HepG2 (cell line): Measurements from ENCODE around the gene SOX9. TPM values are rescaled to one million over a fixed set of nuclear protein-coding genes. Genes with fewer than 3 reads are reported as not detected.
A peak's percentile ranks its signal among the peaks of the same experiment; 100 is the strongest.

Source experiments
- ATAC-seq: fragments of 200-7000 bp; cut with Tn5 transposase; 3 replicates; pipeline ENCODE4 v1.9.1; 2020; ENCODE audit warnings: mild to moderate bottlenecking, moderate library complexity
- BruUV-seq: library from RNA; stranded (reverse); fragments of 400-500 nt; replicated peaks from 2 replicates; lab custom pipeline; 2021; lab: Mats Ljungman, UMichigan
- CTCF ChIA-PET: fragments of 300-600 bp; formaldehyde crosslinking; extraction: SDS; loops from one replicate; lab custom pipeline; 2021; ENCODE audit warnings: low total read pairs, inconsistent platforms, low intra/inter-chr PET ratio; lab: Yijun Ruan, JAX
- POLR2A ChIA-PET: fragments of 350-600 bp; sonication (Branson Sonifier 250); formaldehyde crosslinking; loops from one replicate; lab custom pipeline; 2020; ENCODE audit warnings: antibody characterized with exemption, inconsistent platforms; lab: Yijun Ruan, JAX
- DNase-seq: peaks from one replicate; pipeline ENCODE4 v3.0.0-alpha.2; 2015; ENCODE audit warnings: low spot score
- FAIRE-seq: peaks from 3 replicates; lab custom pipeline; 2011; peaks lifted over from hg19 to GRCh38; lab: Jason Lieb, UNC
- H2AFZ ChIP-seq: one replicate; pipeline ENCODE4 v1.6.1; 2011; ENCODE audit warnings: low read length, inconsistent platforms
- H3K27ac ChIP-seq: fragments of 300-600 bp; 3 replicates; pipeline ENCODE4 v1.8.0; 2011; ENCODE audit warnings: mixed run types, mild to moderate bottlenecking, mixed read lengths, low read length, inconsistent platforms; ENCODE audit not compliant: insufficient read depth; ENCODE audit errors: extremely low read length
- H3K27me3 ChIP-seq, 2 experiments: fragments of 200-600 bp in 1 of 2; 2 replicates in 1 of 2; 3 replicates in 1 of 2; pipeline versions ENCODE4 v1.6.0 to v1.8.0; 2011; ENCODE audit warnings: low read length in 2 of 2, mild to moderate bottlenecking in 2 of 2, moderate library complexity in 2 of 2, inconsistent platforms in 1 of 2; ENCODE audit not compliant: insufficient read depth in 2 of 2, control insufficient read depth in 1 of 2
- H3K36me3 ChIP-seq, 2 experiments: fragments of 200-600 bp in 1 of 2; replicated peaks in 1 of 2; 2 replicates in 1 of 2; 3 replicates in 1 of 2; pipeline versions ENCODE4 v1.5.1 to v1.8.0; 2011; ENCODE audit warnings: low read length in 2 of 2, inconsistent platforms in 1 of 2; ENCODE audit not compliant: insufficient read depth in 2 of 2, control insufficient read depth in 1 of 2
- H3K4me1 ChIP-seq: 2 replicates; pipeline ENCODE4 v1.5.1; 2012; ENCODE audit warnings: low read length, inconsistent platforms; ENCODE audit not compliant: insufficient read depth
- H3K4me2 ChIP-seq: 2 replicates; pipeline ENCODE4 v1.6.0; 2011; ENCODE audit warnings: low read depth, low read length, inconsistent platforms
- H3K4me3 ChIP-seq, 3 experiments: fragments of 200-600 bp in 1 of 3; sonication (generic), shearing (Covaris generic) in 1 of 3; replicated peaks in 1 of 3; 2 replicates each; pipeline ENCODE4 v1.5.1; 2011 to 2016; ENCODE audit warnings: low read length in 3 of 3, inconsistent platforms in 2 of 3, low read depth in 2 of 3, mild to moderate bottlenecking in 2 of 3, control low read depth in 1 of 3, mixed read lengths in 1 of 3; ENCODE audit not compliant: insufficient read depth in 1 of 3
- H3K79me2 ChIP-seq: one replicate; pipeline ENCODE4 v1.6.1; 2011; ENCODE audit warnings: low read length, inconsistent platforms; ENCODE audit not compliant: insufficient read depth
- H3K9ac ChIP-seq: 2 replicates; pipeline ENCODE4 v1.6.0; 2011; ENCODE audit warnings: mild to moderate bottlenecking, low read depth, low read length, inconsistent platforms; ENCODE audit not compliant: insufficient read depth
- H3K9me3 ChIP-seq: 2 replicates; pipeline ENCODE4 v1.5.1; 2012; ENCODE audit warnings: mild to moderate bottlenecking, low read length
- H4K20me1 ChIP-seq: 2 replicates; pipeline ENCODE4 v1.6.0; 2011; ENCODE audit warnings: inconsistent platforms, mild to moderate bottlenecking, low read length, moderate library complexity; ENCODE audit not compliant: insufficient read depth
- AGO1 ChIP-seq: fragments of 200-400 bp; formaldehyde crosslinking; IDR thresholded peaks from 2 replicates; pipeline ENCODE4 v1.6.1; 2017; ENCODE audit warnings: mild to moderate bottlenecking, low read depth, low read length, moderate library complexity; ENCODE audit not compliant: poor library complexity, severe bottlenecking
- CREB1 ChIP-seq, 2 experiments: fragments of 450-650 bp in 1 of 2; IDR thresholded peaks; 2 replicates each; pipeline ENCODE4 v1.6.1; 2016 to 2017; ENCODE audit warnings: control low read depth in 1 of 2, mild to moderate bottlenecking in 1 of 2, missing compliant biosample characterization in 1 of 2, missing genetic modification characterization in 1 of 2
- FOXK1 ChIP-seq: sonication (generic); formaldehyde crosslinking; IDR thresholded peaks from 2 replicates; pipeline ENCODE4 v1.4.0; 2020; ENCODE audit warnings: low read depth, missing genetic modification reagents, borderline replicate concordance
- HNRNPL ChIP-seq: fragments of 200-400 bp; formaldehyde crosslinking; IDR thresholded peaks from 2 replicates; pipeline ENCODE4 v1.6.1; 2017; ENCODE audit warnings: mild to moderate bottlenecking, low read depth, low read length
- WGBS: methylation state at CpG from one replicate; pipeline ENCODE4 v1.1.6; 2017; ENCODE audit warnings: low lambda C conversion rate; 5-methylcytosine and 5-hydroxymethylcytosine counted together
- in situ Hi-C: cut with HindIII; loops from 2 replicates; pipeline ENCODE4 v1.10.0; 2017; ENCODE audit warnings: low pct_unique_long_range_greater_than_20kb; ENCODE audit not compliant: extremely low pct_ligation_motif_present
- intact Hi-C: fragments of 100-400 bp; cut with micrococcal nuclease; formaldehyde crosslinking; loops from one replicate; pipeline ENCODE4 v1.10.0; 2022; ENCODE audit not compliant: unreplicated experiment
- polyA plus RNA-seq, 8 experiments: library from polyadenylated mRNA; depleted of rRNA in 3 of 8; stranded (reverse) in 7 of 8; unstranded in 1 of 8; fragments of >200 nt; fragmentation: Illumina TruSeq in 4 of 8; extraction: Trizol in 4 of 8; gene quantifications; 2 replicates each; pipeline versions ENCODE4 v1.2.1 to v1.2.3, GENCODE V29; 2011 to 2016; ENCODE audit warnings: low read depth in 4 of 8, missing spikeins in 1 of 8, mixed read lengths in 1 of 8; ENCODE audit not compliant: insufficient read depth in 1 of 8
- total RNA-seq, 5 experiments: library from RNA; depleted of rRNA; stranded (reverse); fragments of >200 nt; fragmentation: Illumina TruSeq; extraction: Trizol; gene quantifications; 2 replicates each; pipeline ENCODE4 v1.2.3, GENCODE V29; 2016; ENCODE audit warnings: low read depth in 1 of 5
- TF ChIP-seq, protein P1 (sequence below): sonication (generic); formaldehyde crosslinking; IDR thresholded peaks from 2 replicates; pipeline ENCODE4 v1.8.1; 2023; ENCODE audit warnings: mild to moderate bottlenecking, moderate library complexity, missing genetic modification reagents
- TF ChIP-seq, protein P2 (sequence below), 2 experiments: sonication (generic) in 1 of 2; formaldehyde crosslinking in 1 of 2; IDR thresholded peaks; 2 replicates each; pipeline versions ENCODE4 v1.6.1 to v1.9.0; 2014 to 2022; ENCODE audit warnings: antibody characterized with exemption in 1 of 2, borderline replicate concordance in 1 of 2, inconsistent platforms in 1 of 2, low read depth in 1 of 2, missing genetic modification reagents in 1 of 2
- TF ChIP-seq, protein P3 (sequence below): sonication (generic); formaldehyde crosslinking; IDR thresholded peaks from 2 replicates; pipeline ENCODE4 v1.9.0; 2021; ENCODE audit warnings: missing genetic modification reagents, borderline replicate concordance

The SOX9 gene
- total and polyA plus RNA-seq, 2 of the 13 experiments (the other 11 are each of a cell fraction or from before 2014, with no cell fraction given): 16.1 to 27.6 TPM

DNA sequence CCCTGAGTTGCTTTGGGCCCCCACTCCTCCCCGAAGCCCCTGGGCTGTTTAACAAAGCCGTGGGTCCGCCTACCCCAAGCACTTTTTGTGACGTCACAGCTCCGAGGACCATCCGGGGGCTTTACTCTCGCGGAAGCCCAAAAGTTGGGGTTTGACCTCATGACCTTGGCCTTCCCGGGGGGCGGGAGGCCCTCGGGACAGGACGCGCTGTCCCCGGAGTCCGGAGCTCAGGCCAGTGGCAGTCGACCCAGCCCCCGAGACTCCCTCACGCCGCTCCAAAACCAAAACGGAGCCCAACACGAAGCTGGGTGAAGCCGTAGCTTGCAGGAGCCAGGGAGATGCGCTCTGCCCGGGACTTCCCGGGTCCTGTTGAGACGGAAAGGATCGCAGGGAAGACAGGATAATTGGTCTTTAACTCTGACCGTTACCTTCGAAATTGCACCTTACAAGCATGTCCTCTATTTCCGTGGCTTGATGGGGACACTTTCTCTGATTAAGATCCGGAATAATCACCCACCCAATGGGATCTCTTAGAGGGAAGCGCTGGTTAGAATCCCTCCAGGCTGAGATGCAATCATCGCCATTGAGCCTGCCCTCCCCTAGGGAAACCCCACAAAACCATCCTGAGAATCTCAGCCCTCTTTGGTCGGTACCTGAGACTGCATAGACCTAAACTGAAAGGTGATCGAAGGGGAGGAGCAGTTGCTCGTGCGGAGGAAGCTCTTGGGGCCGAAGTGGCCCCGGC is 4.9 kb upstream of the SOX9 start:
- BruUV-seq: no TSS peak
- WGBS: 90% methylated on average over 34 of the region's 39 CpGs
- TF ChIP-seq HNRNPL: no peak
- TF ChIP-seq, protein P1, sequence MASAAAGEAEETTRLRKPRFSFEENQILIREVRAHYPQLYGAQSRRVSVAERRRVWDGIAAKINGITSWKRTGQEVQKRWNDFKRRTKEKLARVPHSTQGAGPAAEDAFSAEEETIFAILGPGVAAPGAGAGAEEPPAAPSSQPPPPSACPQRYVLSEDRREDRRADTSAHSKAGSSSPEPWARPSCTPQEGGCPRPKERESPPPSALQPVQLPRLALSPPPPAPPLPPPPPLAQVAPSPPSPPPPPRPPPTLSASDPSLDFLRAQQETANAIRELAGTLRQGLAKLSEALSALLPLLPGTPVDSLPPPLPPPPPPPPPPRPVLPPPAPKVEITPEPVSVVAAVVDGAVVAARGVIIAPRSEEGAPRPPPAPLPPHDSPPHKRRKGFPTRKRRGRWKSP (CRISPR knock-in tag): no peak
- TF ChIP-seq, protein P2, sequence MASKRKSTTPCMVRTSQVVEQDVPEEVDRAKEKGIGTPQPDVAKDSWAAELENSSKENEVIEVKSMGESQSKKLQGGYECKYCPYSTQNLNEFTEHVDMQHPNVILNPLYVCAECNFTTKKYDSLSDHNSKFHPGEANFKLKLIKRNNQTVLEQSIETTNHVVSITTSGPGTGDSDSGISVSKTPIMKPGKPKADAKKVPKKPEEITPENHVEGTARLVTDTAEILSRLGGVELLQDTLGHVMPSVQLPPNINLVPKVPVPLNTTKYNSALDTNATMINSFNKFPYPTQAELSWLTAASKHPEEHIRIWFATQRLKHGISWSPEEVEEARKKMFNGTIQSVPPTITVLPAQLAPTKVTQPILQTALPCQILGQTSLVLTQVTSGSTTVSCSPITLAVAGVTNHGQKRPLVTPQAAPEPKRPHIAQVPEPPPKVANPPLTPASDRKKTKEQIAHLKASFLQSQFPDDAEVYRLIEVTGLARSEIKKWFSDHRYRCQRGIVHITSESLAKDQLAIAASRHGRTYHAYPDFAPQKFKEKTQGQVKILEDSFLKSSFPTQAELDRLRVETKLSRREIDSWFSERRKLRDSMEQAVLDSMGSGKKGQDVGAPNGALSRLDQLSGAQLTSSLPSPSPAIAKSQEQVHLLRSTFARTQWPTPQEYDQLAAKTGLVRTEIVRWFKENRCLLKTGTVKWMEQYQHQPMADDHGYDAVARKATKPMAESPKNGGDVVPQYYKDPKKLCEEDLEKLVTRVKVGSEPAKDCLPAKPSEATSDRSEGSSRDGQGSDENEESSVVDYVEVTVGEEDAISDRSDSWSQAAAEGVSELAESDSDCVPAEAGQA (IDR thresholded peaks at IDR 0.05; ENCODE audit: low read depth): no peak
- TF ChIP-seq, protein P2 (CRISPR knock-in tag; IDR thresholded peaks at IDR 0.05; ENCODE audit: borderline replicate concordance): no peak
- TF ChIP-seq, protein P3, sequence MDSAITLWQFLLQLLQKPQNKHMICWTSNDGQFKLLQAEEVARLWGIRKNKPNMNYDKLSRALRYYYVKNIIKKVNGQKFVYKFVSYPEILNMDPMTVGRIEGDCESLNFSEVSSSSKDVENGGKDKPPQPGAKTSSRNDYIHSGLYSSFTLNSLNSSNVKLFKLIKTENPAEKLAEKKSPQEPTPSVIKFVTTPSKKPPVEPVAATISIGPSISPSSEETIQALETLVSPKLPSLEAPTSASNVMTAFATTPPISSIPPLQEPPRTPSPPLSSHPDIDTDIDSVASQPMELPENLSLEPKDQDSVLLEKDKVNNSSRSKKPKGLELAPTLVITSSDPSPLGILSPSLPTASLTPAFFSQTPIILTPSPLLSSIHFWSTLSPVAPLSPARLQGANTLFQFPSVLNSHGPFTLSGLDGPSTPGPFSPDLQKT (CRISPR knock-in tag): no peak
- TF ChIP-seq FOXK1 (CRISPR knock-in tag): no peak
- TF ChIP-seq CREB1 (IDR thresholded peaks at IDR 0.05): peak; percentile 88
- TF ChIP-seq CREB1 (CRISPR knock-in tag; IDR thresholded peaks at IDR 0.05): no peak
- TF ChIP-seq AGO1: peak; percentile 35

More for the DNA sequence above, 4.9 kb upstream of the SOX9 start:
- no peak overlapping the region for H3K4me2 ChIP-seq
- ATAC-seq: no peak
- H2AFZ ChIP-seq: no peak overlapping the region
- H3K9me3 ChIP-seq: no peaks in the 10 kb centered on the region
- H3K36me3 ChIP-seq: no peaks in the 10 kb centered on the region
- no peaks in the 10 kb centered on the region; a peak in 1 of 5 replicates for H3K27me3 ChIP-seq
- CTCF ChIA-PET: no interaction called here
- H3K79me2 ChIP-seq: peaks cover 6% of the 10 kb centered on the region
- in situ Hi-C loops: loop anchor here (5.0 to 10.0 kb wide), 3 partner anchors 644 to 1481 kb away; no protein-coding TSS in a partner anchor
- no peak overlapping the region for H3K27ac ChIP-seq
- peaks cover 1% of the 10 kb centered on the region; the same call in 1 of the 2 replicates for H4K20me1 ChIP-seq
- intact Hi-C loops: loop anchor here (5.0 to 10.0 kb wide), 3 partner anchors 354 to 1479 kb away; no protein-coding TSS in a partner anchor
- POLR2A ChIA-PET: no interaction called here
- H3K4me3 ChIP-seq: no peak overlapping the region
- no peak for FAIRE-seq
- peaks cover 42% of the 10 kb centered on the region for H3K4me1 ChIP-seq
- H3K9ac ChIP-seq: no peak overlapping the region
- no peak for DNase-seq
